PC-3 (cell line): ENCODE measurements around the gene TGFBR3L.

ENCODE experiments used
- CTCF ChIP-seq: fragments of 300-600 bp; sonication (generic); conservative IDR thresholded peaks from 2 replicates; pipeline ENCODE4 v1.5.1; 2017; ENCODE audit warnings: antibody characterized with exemption, low read depth, mild to moderate bottlenecking, low read length
- EZH2 ChIP-seq: fragments of 300-600 bp; sonication (generic); IDR thresholded peaks from one replicate; pipeline ENCODE4 v1.6.1; 2017; ENCODE audit warnings: antibody characterized with exemption, mild to moderate bottlenecking, low read length; ENCODE audit not compliant: unreplicated experiment
- EZH2phosphoT487 ChIP-seq: fragments of 300-600 bp; sonication (generic); IDR thresholded peaks from 2 replicates; pipeline ENCODE4 v1.6.1; 2018; ENCODE audit warnings: mild to moderate bottlenecking, antibody characterized with exemption, low read length, borderline replicate concordance

- no peak for TF ChIP-seq EZH2
- TF ChIP-seq CTCF: no peak
- no peak for TF ChIP-seq EZH2phosphoT487
These were observed 19.1 kb upstream of the TGFBR3L start for GRCh38 chr19:7895565-7895964.
